ENCODE measurements around the gene PLCB4. TPM values are rescaled to one million over a fixed set of nuclear protein-coding genes. Genes with fewer than 3 reads are reported as not detected.
"Not testable (repeated sequence)": the region's sequence is repeated elsewhere in the genome, so short reads cannot be mapped to it uniquely, and the experiment has no call there.

PLCB4 gene
- total RNA-seq, 1 donor from 2014 or later: 53.3 TPM

DNA sequence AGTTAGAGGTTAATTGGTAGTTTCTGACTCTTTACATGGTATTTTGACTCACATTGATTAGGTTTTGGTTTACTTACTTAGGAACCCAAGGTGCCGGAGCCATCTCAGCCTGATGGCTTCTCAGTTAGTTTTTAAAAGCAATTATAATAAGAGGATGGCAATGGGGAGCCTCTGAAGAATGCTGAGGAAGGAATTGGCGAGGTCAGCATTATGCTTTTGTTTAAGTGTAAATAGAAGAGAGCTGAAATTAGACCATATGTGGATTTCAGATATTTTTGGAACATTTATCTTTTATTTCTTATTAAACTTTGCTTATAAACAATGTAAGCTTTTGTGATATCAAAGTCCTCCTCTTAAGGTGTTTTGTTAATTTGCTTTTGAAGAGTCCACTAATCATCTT lies 77.8 kb downstream of the PLCB4 start:
- peaks cover 7% of the 10 kb centered on the region for H3K9me3 Mint-ChIP-seq
- H3K27ac Mint-ChIP-seq (ENCODE audit: unreplicated experiment): no peak overlapping the region
- peaks cover 35% of the 10 kb centered on the region for H3K36me3 Mint-ChIP-seq (ENCODE audit: low read depth)
- DNase-seq (ENCODE audit: low read depth, low spot score): no peak
- H3K27me3 Mint-ChIP-seq (ENCODE audit: low read depth): no peaks in the 10 kb centered on the region
- H3K4me3 Mint-ChIP-seq: no peak overlapping the region
- TF ChIP-seq, protein P1, sequence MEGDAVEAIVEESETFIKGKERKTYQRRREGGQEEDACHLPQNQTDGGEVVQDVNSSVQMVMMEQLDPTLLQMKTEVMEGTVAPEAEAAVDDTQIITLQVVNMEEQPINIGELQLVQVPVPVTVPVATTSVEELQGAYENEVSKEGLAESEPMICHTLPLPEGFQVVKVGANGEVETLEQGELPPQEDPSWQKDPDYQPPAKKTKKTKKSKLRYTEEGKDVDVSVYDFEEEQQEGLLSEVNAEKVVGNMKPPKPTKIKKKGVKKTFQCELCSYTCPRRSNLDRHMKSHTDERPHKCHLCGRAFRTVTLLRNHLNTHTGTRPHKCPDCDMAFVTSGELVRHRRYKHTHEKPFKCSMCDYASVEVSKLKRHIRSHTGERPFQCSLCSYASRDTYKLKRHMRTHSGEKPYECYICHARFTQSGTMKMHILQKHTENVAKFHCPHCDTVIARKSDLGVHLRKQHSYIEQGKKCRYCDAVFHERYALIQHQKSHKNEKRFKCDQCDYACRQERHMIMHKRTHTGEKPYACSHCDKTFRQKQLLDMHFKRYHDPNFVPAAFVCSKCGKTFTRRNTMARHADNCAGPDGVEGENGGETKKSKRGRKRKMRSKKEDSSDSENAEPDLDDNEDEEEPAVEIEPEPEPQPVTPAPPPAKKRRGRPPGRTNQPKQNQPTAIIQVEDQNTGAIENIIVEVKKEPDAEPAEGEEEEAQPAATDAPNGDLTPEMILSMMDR (conservative IDR thresholded peaks at IDR 0.05): no peak
- H3K4me1 Mint-ChIP-seq: peaks cover 38% of the 10 kb centered on the region

DNA sequence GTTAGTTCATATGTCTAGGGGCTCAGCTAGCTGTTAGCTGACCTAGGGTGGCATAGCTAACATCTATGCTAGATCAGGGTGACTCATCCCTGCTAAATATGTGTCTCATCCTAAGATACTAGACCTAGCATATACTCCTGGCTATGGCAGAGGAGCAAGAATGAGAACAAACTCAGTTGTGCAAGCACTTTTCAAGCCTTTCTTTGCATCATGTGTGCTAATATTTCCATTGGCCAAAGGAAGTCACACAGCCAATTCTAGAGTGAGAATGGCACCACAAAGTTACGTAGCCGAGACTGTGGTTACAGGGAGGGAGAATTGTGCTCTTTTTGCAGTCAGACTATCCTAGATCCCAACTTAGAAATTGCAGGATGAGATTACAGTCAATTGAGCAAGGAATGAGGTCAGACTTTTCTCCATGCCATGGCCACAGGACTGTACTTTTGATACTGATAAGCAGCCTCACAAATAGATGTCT lies 78.7 kb downstream of the PLCB4 start:
- no peak overlapping the region for H3K27ac Mint-ChIP-seq (ENCODE audit: unreplicated experiment)
- H3K4me3 Mint-ChIP-seq: no peak overlapping the region
- H3K27me3 Mint-ChIP-seq (ENCODE audit: low read depth): no peaks in the 10 kb centered on the region
- H3K36me3 Mint-ChIP-seq (ENCODE audit: low read depth): peaks cover 37% of the 10 kb centered on the region
- DNase-seq (ENCODE audit: low read depth, low spot score): no peak
- H3K4me1 Mint-ChIP-seq: peaks cover 38% of the 10 kb centered on the region
- H3K9me3 Mint-ChIP-seq: peaks cover 7% of the 10 kb centered on the region
- TF ChIP-seq, protein P1 (conservative IDR thresholded peaks at IDR 0.05): no peak

DNA sequence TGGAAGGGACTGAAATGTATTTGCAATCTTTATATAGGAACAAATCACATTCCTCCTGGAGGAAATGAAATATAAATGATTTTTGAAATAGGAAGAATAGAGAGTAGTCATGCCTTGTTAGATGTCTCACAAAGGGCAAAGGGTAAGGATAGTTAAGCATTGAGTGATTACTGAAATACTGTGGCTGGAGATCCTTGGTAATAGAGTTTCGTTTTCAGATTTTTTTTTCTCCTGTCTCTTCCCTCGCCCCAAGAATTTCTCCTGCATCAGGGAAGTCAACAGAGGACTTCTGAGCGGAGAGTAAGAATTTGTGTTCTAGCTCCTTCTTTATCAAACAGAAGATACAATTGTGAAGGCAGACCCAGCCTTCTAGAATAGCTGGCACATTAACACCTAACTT lies 79.4 kb downstream of the PLCB4 start:
- DNase-seq (ENCODE audit: low read depth, low spot score): no peak
- H3K4me1 Mint-ChIP-seq: peaks cover 38% of the 10 kb centered on the region
- no peaks in the 10 kb centered on the region for H3K27me3 Mint-ChIP-seq (ENCODE audit: low read depth)
- no peak overlapping the region for H3K27ac Mint-ChIP-seq (ENCODE audit: unreplicated experiment)
- TF ChIP-seq, protein P1 (conservative IDR thresholded peaks at IDR 0.05): no peak
- H3K36me3 Mint-ChIP-seq (ENCODE audit: low read depth): peaks cover 40% of the 10 kb centered on the region
- H3K9me3 Mint-ChIP-seq: peaks cover 7% of the 10 kb centered on the region
- no peak overlapping the region for H3K4me3 Mint-ChIP-seq

DNA sequence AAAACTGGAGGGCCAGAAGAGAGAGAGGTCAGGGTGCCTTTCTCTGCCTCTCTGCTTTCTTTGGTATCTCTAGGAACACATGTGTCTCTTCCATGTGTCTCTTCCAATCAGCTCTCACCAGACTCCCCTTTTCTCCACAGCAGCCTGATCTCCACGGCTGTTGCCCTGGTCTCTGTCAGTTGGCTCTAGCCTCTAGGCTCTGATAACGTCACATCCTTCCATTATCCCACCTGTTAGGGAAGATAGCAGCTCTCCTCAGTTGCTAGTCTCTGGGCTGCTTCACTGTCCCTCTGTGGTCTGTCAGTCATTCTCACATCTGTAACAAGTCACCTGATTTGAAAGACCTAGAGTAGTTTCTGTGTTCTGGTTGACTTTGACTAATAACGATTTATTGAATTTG lies 80.2 kb downstream of the PLCB4 start:
- TF ChIP-seq, protein P1 (conservative IDR thresholded peaks at IDR 0.05): no peak
- Mint-ChIP-seq H3K36me3 (ENCODE audit: low read depth) (peaks cover 45% of the 10 kb centered on the region), H3K27me3 (ENCODE audit: low read depth) (no peaks in the 10 kb centered on the region), H3K4me1 (peaks cover 32% of the 10 kb centered on the region), H3K27ac (ENCODE audit: unreplicated experiment) (peak overlapping the region; percentile 21), H3K9me3 (peaks cover 10% of the 10 kb centered on the region), H3K4me3 (no peak overlapping the region)
- DNase-seq (ENCODE audit: low read depth, low spot score): no peak

DNA sequence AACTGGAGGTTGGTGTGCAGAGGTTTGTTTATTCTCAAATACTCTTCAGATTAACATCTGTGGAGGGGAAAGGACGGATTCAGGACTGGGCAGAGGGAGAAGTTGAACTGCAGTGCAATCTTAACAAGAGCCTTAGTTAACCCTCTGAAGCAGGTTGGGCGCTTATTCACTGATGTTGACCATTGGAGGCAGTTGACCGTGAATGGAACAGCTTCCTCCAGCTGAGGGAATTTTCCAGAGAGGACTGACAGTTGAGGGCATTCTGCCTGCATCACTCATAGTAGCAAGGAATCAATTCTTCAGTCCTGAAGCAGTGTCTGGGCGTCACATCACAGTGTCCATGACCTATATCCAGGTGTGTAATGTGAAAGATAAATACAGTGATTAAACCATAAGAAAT lies 80.9 kb downstream of the PLCB4 start:
- DNase-seq (ENCODE audit: low read depth, low spot score): no peak
- Mint-ChIP-seq H3K4me1 (peaks cover 26% of the 10 kb centered on the region), H3K36me3 (ENCODE audit: low read depth) (peaks cover 44% of the 10 kb centered on the region), H3K27ac (ENCODE audit: unreplicated experiment) (no peak overlapping the region), H3K27me3 (ENCODE audit: low read depth) (no peaks in the 10 kb centered on the region), H3K4me3 (no peak overlapping the region), H3K9me3 (peaks cover 10% of the 10 kb centered on the region)
- TF ChIP-seq, protein P1 (conservative IDR thresholded peaks at IDR 0.05): no peak

DNA sequence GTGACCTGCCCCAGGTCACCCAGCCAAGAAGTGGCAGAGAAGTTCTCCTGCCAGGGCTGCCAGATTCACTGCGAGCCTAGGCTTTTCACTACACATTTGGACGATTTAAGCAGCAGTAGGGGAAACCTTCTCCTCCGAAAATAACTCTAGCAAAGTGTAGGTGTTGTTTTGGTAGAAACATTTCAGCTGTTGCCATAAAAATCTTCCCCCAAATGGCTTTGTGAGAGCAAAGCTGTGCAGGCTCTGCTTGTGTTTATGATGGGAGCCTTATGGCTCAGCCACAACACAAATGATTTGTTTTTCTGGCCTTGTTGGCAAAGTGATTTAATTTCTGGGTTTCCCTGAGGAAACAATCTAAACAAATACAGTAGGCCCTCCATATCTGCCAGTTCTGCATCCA lies 81.8 kb downstream of the PLCB4 start:
- TF ChIP-seq, protein P1 (conservative IDR thresholded peaks at IDR 0.05): no peak
- H3K4me3 Mint-ChIP-seq: no peak overlapping the region
- peaks cover 20% of the 10 kb centered on the region for H3K4me1 Mint-ChIP-seq
- no peaks in the 10 kb centered on the region for H3K27me3 Mint-ChIP-seq (ENCODE audit: low read depth)
- H3K36me3 Mint-ChIP-seq (ENCODE audit: low read depth): peaks cover 47% of the 10 kb centered on the region
- H3K9me3 Mint-ChIP-seq: peaks cover 7% of the 10 kb centered on the region
- no peak overlapping the region for H3K27ac Mint-ChIP-seq (ENCODE audit: unreplicated experiment)
- DNase-seq (ENCODE audit: low read depth, low spot score): no peak

DNA sequence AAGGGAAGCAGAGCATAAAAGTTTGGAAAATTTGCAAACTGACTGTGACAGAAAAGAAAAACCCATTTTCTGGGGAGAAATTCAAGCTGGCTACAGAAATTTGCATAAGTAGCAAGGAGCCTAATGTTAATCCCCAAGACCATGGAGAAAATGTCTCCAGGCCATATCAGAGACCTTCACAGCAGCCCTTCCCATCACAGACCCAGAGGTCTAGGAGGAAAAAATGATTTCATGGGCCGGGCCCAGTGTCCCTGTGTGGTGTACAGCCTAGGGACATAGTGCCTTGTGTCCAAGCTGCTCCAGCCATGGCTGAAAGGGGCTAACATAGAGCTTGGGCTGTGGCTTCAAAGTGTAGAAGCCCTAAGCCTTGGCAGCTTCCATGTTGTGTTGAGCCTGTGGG lies 83.3 kb downstream of the PLCB4 start:
- H3K4me3 Mint-ChIP-seq; H3K27ac Mint-ChIP-seq (ENCODE audit: unreplicated experiment); DNase-seq (ENCODE audit: low read depth, low spot score); H3K9me3 Mint-ChIP-seq; H3K27me3 Mint-ChIP-seq (ENCODE audit: low read depth): not testable (repeated sequence)
- peaks cover 46% of the 10 kb centered on the region for H3K36me3 Mint-ChIP-seq (ENCODE audit: low read depth)
- peaks cover 19% of the 10 kb centered on the region for H3K4me1 Mint-ChIP-seq

Measured in neural crest cell (in vitro differentiated cells).